Subcutaneous adipose tissue (tissue), 4 donors: ENCODE results near the gene CAMK2N1. TPM values are rescaled to one million over a fixed set of nuclear protein-coding genes. Genes with fewer than 3 reads are reported as not detected.

Source experiments
- total RNA-seq, 4 donors: library from RNA; depleted of rRNA; stranded (reverse); fragments of >200 nt; gene quantifications; one replicate each; pipeline ENCODE4 v1.1.0, GENCODE V29; 2016
- TF ChIP-seq, protein P1 (sequence below): fragments of 450-650 bp; IDR thresholded peaks from one replicate; pipeline ENCODE4 v1.5.1; 2016; ENCODE audit warnings: low read depth, mild to moderate bottlenecking, control low read depth, antibody characterized with exemption, moderate library complexity

Gene CAMK2N1
- total RNA-seq: 10 to 100 TPM in 1 of 4 donors, 1 to 10 TPM in 3; 3.2 to 13.2 (median 4.2) TPM

DNA sequence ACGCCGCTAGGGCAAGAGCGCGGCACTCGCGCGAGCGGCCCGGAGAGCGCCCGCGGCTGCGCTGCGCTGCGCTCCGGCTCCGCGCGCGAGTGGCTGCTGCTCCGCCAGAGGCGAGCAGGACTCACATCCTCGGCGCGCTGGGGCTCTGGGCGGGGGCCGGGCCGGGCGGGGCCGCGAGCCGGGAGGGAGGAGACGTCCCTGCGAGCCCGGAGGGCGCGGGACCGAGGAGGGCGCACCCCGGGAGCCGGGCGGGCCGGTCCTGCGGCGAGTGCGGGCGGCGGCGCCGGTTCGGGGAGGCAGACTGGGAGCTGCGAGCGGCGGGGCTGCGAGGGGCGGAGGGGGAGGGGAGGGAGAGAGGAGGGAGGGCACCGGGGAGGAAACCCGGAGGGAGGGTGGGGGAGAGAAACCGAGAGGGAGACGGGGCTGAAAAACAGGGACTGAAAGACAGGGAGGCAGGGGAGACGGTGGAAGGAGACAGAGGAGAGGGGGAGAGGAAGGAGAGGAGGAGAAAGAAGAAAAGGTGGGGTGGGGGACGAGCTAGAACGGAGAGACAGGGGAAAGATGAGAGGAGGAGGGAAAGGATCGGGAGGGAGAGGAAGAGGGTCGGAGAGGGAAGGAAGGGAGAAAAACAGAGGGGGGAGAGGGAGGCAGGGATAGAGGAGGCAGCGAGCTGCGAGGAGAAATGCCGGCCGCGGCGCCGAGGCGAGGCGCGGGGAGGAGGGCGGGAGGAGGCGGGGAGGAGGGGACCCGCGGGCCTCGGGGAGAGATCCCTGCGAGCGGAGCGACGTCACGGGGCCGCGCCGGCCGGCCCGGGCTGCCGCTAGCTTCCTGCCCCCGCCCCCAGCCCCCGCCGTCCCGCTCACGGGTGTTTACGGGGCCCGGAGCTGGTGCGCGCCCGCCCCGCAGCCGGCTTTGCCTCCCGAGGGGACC is at the start of gene CAMK2N1:
Gene CAMK2N1, minus strand, starts transcription at position 684 of the 930 bp plus-strand sequence. CDS start 831 bp downstream, outside the sequence.
- TF ChIP-seq, protein P1, sequence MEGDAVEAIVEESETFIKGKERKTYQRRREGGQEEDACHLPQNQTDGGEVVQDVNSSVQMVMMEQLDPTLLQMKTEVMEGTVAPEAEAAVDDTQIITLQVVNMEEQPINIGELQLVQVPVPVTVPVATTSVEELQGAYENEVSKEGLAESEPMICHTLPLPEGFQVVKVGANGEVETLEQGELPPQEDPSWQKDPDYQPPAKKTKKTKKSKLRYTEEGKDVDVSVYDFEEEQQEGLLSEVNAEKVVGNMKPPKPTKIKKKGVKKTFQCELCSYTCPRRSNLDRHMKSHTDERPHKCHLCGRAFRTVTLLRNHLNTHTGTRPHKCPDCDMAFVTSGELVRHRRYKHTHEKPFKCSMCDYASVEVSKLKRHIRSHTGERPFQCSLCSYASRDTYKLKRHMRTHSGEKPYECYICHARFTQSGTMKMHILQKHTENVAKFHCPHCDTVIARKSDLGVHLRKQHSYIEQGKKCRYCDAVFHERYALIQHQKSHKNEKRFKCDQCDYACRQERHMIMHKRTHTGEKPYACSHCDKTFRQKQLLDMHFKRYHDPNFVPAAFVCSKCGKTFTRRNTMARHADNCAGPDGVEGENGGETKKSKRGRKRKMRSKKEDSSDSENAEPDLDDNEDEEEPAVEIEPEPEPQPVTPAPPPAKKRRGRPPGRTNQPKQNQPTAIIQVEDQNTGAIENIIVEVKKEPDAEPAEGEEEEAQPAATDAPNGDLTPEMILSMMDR: no peak

GRCh38 chr1:20534659-20535417 is 48.8 kb upstream of the CAMK2N1 start:
- TF ChIP-seq, protein P1: no peak

GRCh38 chr1:20533635-20534034 is 47.6 kb upstream of the CAMK2N1 start:
- TF ChIP-seq, protein P1: no peak

- TF ChIP-seq, protein P1: no peak
Observed at GRCh38 chr1:20530901-20531300, 44.9 kb upstream of the CAMK2N1 start.

DNA sequence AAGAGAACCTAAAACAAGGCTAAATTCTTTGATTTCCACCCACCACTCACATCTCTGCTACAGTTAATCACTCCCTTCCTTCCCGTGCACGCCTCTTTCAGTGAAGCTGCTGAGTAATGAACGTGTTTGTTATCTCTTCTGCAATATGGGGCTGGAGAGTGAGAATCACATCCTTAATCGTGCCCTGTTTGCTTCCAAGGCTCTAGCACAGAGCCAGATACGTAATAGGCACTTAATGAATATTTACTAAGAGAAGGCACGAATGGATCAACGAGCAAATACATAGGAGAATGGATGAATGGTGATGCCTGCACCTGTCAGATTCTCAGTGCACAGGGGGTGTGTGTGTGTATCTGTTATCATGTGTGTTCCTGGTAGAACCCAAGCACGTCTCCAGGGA is 44.3 kb upstream of the CAMK2N1 start:
- TF ChIP-seq, protein P1: no peak

DNA sequence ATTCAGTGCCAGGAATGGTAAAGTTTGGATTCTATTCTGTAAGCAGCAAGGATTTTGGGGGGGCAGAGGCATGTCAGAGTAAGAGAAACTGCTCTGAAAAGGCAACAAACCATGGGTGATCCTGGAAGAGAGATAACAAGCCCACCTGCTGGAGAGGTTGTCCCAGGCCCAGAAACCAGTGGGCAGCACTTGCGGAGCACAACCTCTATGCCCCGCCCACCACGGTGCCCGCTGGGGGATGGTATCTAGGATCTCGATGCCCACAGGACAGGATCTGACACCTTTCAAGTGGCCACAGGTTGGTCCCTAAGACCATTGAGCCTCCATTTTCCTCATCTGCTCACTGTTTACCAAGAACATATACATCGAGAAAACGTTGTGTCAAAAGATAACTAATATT is 42.2 kb upstream of the CAMK2N1 start:
- TF ChIP-seq, protein P1: no peak

DNA sequence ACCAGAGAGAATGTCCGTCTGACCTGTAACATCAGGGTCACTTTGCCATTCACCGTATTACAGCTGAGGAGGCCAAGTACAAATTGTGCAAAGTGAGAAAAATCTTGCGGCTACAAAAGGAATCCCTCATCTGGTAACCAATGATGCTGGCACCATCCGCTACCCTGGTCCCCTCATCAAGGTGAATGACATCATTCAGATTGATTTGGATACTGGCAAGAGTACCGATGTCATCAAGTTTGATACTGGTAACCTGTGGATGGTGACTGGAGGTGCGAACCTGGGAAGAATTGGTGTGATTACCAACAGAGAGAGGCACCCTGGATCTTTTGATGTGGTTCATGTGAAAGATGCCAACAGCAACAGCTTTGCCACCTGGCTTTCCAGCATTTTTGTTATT is 40.3 kb upstream of the CAMK2N1 start:
- TF ChIP-seq, protein P1: no peak
